H1 (cell line): ENCODE results near the gene ATF7IP. TPM values are rescaled to one million over a fixed set of nuclear protein-coding genes. Genes with fewer than 3 reads are reported as not detected.

Source experiments
- CTCF ChIA-PET: fragments of 300-600 bp; sonication (Branson Sonifier 250); formaldehyde crosslinking; loops from one replicate; lab custom pipeline; 2021; ENCODE audit not compliant: partially characterized antibody; lab: Charles Lee
- POLR2A ChIA-PET: fragments of 300-600 bp; sonication (Branson Sonifier 250); formaldehyde crosslinking; loops from one replicate; lab custom pipeline; 2021; ENCODE audit warnings: inconsistent platforms; ENCODE audit not compliant: partially characterized antibody; lab: Charles Lee
- DNase-seq, 2 experiments: peaks; one replicate each; pipeline versions ENCODE4 v3.0.0 to v3.0.0-alpha.2; 2010 to 2022; ENCODE audit warnings: low spot score in 2 of 2, low read depth in 1 of 2, mixed read lengths in 1 of 2
- FAIRE-seq: peaks from 2 replicates; lab custom pipeline; 2011; peaks lifted over from hg19 to GRCh38; lab: Jason Lieb, UNC
- H2AFZ ChIP-seq: 2 replicates; pipeline ENCODE4 v1.8.1; 2012; ENCODE audit warnings: low read length, inconsistent platforms
- H2AK5ac ChIP-seq: 2 replicates; pipeline ENCODE4 v1.6.1; 2013; ENCODE audit warnings: low read depth, low read length
- H2BK120ac ChIP-seq: replicated peaks from 2 replicates; pipeline ENCODE3; 2013; ENCODE audit warnings: low read depth, low read length, inconsistent platforms
- H2BK12ac ChIP-seq: 2 replicates; pipeline ENCODE4 v1.6.1; 2013; ENCODE audit warnings: low read depth, low read length
- H2BK15ac ChIP-seq: 2 replicates; pipeline ENCODE4 v1.6.1; 2013; ENCODE audit warnings: low read length
- H2BK20ac ChIP-seq: 2 replicates; pipeline ENCODE4 v1.6.1; 2013; ENCODE audit warnings: low read length
- H2BK5ac ChIP-seq: 2 replicates; pipeline ENCODE4 v1.6.1; 2013; ENCODE audit warnings: low read depth, low read length
- H3K14ac ChIP-seq: 2 replicates; pipeline ENCODE4 v1.6.1; 2013; ENCODE audit warnings: inconsistent platforms; ENCODE audit not compliant: insufficient read length
- H3K18ac ChIP-seq: 2 replicates; pipeline ENCODE4 v1.6.1; 2013; ENCODE audit warnings: low read length; ENCODE audit errors: extremely low read depth
- H3K23ac ChIP-seq: 2 replicates; pipeline ENCODE4 v1.6.1; 2013; ENCODE audit warnings: inconsistent platforms; ENCODE audit not compliant: insufficient read length
- H3K23me2 ChIP-seq: 2 replicates; pipeline ENCODE4 v1.6.1; 2013; ENCODE audit warnings: low read depth, low read length
- H3K27ac ChIP-seq: 2 replicates; pipeline ENCODE4 v1.6.1; 2011; ENCODE audit warnings: low read depth, low read length, inconsistent platforms
- H3K27me3 ChIP-seq, 4 experiments: replicated peaks in 1 of 4; 1 replicate in 1 of 4; 2 replicates in 3 of 4; pipeline versions ENCODE4 v1.6.1 to v1.8.1; 2011 to 2013; ENCODE audit warnings: low read length in 3 of 4, mild to moderate bottlenecking in 3 of 4, inconsistent platforms in 2 of 4, mixed read lengths in 2 of 4, moderate library complexity in 1 of 4; ENCODE audit not compliant: control insufficient read depth in 3 of 4, insufficient read depth in 3 of 4; ENCODE audit errors: extremely low read depth in 1 of 4
- H3K36me3 ChIP-seq, 4 experiments: 2 replicates each; pipeline versions ENCODE4 v1.6.1 to v1.8.1; 2011 to 2013; ENCODE audit warnings: mild to moderate bottlenecking in 4 of 4, low read length in 3 of 4, moderate library complexity in 2 of 4, control low read depth in 1 of 4, inconsistent platforms in 1 of 4; ENCODE audit not compliant: insufficient read depth in 4 of 4, control insufficient read depth in 2 of 4
- H3K4ac ChIP-seq: replicated peaks from 2 replicates; pipeline ENCODE3; 2013; ENCODE audit warnings: low read length, low read depth, mixed read lengths, inconsistent platforms; ENCODE audit not compliant: insufficient read length
- H3K4me1 ChIP-seq, 4 experiments: replicated peaks in 1 of 4; 1 replicate in 1 of 4; 2 replicates in 3 of 4; pipeline versions ENCODE4 v1.6.1 to v1.8.1; 2011 to 2013; ENCODE audit warnings: low read length in 3 of 4, inconsistent platforms in 2 of 4, mixed read lengths in 1 of 4; ENCODE audit not compliant: insufficient read depth in 4 of 4, control insufficient read depth in 3 of 4
- H3K4me2 ChIP-seq, 2 experiments: 2 replicates each; pipeline versions ENCODE4 v1.6.1 to v1.8.1; 2011 to 2013; ENCODE audit warnings: low read depth in 2 of 2, low read length in 2 of 2, control low read depth in 1 of 2, inconsistent platforms in 1 of 2, mild to moderate bottlenecking in 1 of 2; ENCODE audit not compliant: insufficient read depth in 1 of 2
- H3K4me3 ChIP-seq, 4 experiments: fragments of 200-600, 300-600 bp in 1 of 4; sonication (generic), shearing (Covaris generic), sonication (Bioruptor Twin) in 1 of 4; 2 replicates each; pipeline versions ENCODE4 v1.5.1 to v1.8.1; 2011 to 2016; ENCODE audit warnings: low read length in 4 of 4, low read depth in 3 of 4, control low read depth in 2 of 4, inconsistent platforms in 2 of 4, mild to moderate bottlenecking in 2 of 4, mixed read lengths in 1 of 4, moderate library complexity in 1 of 4; ENCODE audit not compliant: insufficient read depth in 2 of 4; ENCODE audit errors: extremely low read depth in 1 of 4
- H3K56ac ChIP-seq: replicated peaks from 2 replicates; pipeline ENCODE3; 2013; ENCODE audit warnings: low read depth, mild to moderate bottlenecking, mixed read lengths, low read length, inconsistent platforms; ENCODE audit not compliant: insufficient read length
- H3K79me1 ChIP-seq: 2 replicates; pipeline ENCODE4 v1.6.1; 2013; ENCODE audit warnings: low read depth, low read length, control low read depth
- H3K79me2 ChIP-seq, 2 experiments: 2 replicates each; pipeline versions ENCODE4 v1.6.1 to v1.8.1; 2012 to 2013; ENCODE audit warnings: low read length in 2 of 2, mild to moderate bottlenecking in 2 of 2, inconsistent platforms in 1 of 2; ENCODE audit not compliant: insufficient read depth in 2 of 2, control insufficient read depth in 1 of 2
- H3K9ac ChIP-seq, 4 experiments: replicated peaks in 1 of 4; 1 replicate in 1 of 4; 2 replicates in 3 of 4; pipeline versions ENCODE4 v1.6.1 to v1.8.1; 2011 to 2013; ENCODE audit warnings: low read depth in 3 of 4, low read length in 3 of 4, control low read depth in 2 of 4, mild to moderate bottlenecking in 2 of 4, moderate library complexity in 2 of 4, inconsistent platforms in 1 of 4; ENCODE audit errors: extremely low read depth in 1 of 4
- H3K9me3 ChIP-seq, 2 experiments: 2 replicates each; pipeline versions ENCODE4 v1.6.1 to v1.8.1; 2012 to 2013; ENCODE audit warnings: mild to moderate bottlenecking in 2 of 2, moderate library complexity in 2 of 2, control low read depth in 1 of 2, inconsistent platforms in 1 of 2, low read depth in 1 of 2, low read length in 1 of 2, mixed read lengths in 1 of 2; ENCODE audit not compliant: insufficient read depth in 2 of 2
- H4K20me1 ChIP-seq, 2 experiments: replicated peaks in 1 of 2; 2 replicates each; pipeline versions ENCODE3 to v1.8.1; 2011 to 2013; ENCODE audit warnings: inconsistent platforms in 2 of 2, low read length in 2 of 2, mild to moderate bottlenecking in 1 of 2; ENCODE audit not compliant: insufficient read depth in 2 of 2, control insufficient read depth in 1 of 2
- H4K5ac ChIP-seq: 2 replicates; pipeline ENCODE4 v1.6.1; 2013; ENCODE audit warnings: low read length, low read depth, mixed read lengths, inconsistent platforms; ENCODE audit not compliant: insufficient read length
- H4K8ac ChIP-seq: 2 replicates; pipeline ENCODE4 v1.8.0; 2013; ENCODE audit warnings: mild to moderate bottlenecking, moderate library complexity, low read length, inconsistent platforms; ENCODE audit not compliant: insufficient read depth; ENCODE audit errors: extremely low read depth
- H4K91ac ChIP-seq: replicated peaks from 2 replicates; pipeline ENCODE3; 2013; ENCODE audit warnings: low read length, mixed read lengths, inconsistent platforms; ENCODE audit not compliant: insufficient read length
- CBX8 ChIP-seq: fragments of 300-800, 300-1000 bp; sonication (generic); IDR thresholded peaks from 2 replicates; pipeline ENCODE4 v1.7.1; 2016; ENCODE audit warnings: low read depth, low read length, borderline replicate concordance
- CHD2 ChIP-seq: IDR thresholded peaks from 2 replicates; pipeline ENCODE4 v1.6.1; 2012; ENCODE audit warnings: low read length, improper control_type of control experiment
- GABPA ChIP-seq: IDR thresholded peaks from 2 replicates; pipeline ENCODE4 v1.6.1; 2011; ENCODE audit warnings: mild to moderate bottlenecking, low read length, moderate library complexity, borderline replicate concordance; ENCODE audit not compliant: insufficient read depth
- JUN ChIP-seq: IDR thresholded peaks from 2 replicates; pipeline ENCODE4 v1.6.1; 2011; ENCODE audit warnings: low read depth, mild to moderate bottlenecking, improper control_type of control experiment, low read length
- MAFK ChIP-seq: IDR thresholded peaks from 2 replicates; pipeline ENCODE4 v1.6.1; 2012; ENCODE audit warnings: low read depth, mild to moderate bottlenecking, improper control_type of control experiment, low read length
- NRF1 ChIP-seq: IDR thresholded peaks from 2 replicates; pipeline ENCODE4 v1.6.1; 2011; ENCODE audit warnings: mild to moderate bottlenecking, low read depth, low read length, improper control_type of control experiment
- POU5F1 ChIP-seq: IDR thresholded peaks from 2 replicates; pipeline ENCODE4 v1.6.1; 2011; ENCODE audit warnings: low read depth, mild to moderate bottlenecking, low read length, moderate library complexity
- polyA plus RNA-seq, 7 experiments: library from polyadenylated mRNA; depleted of rRNA in 3 of 7; stranded (reverse) in 5 of 7; unstranded in 2 of 7; fragments of >200 nt in 5 of 7; fragments of 200-250 nt in 2 of 7; gene quantifications; 1 replicate in 5 of 7; 2 replicates in 1 of 7; 4 replicates in 1 of 7; pipeline versions ENCODE4 v1.2.1 to v1.2.3, GENCODE V29; 2011 to 2013; ENCODE audit warnings: missing spikeins in 2 of 7, mixed read lengths in 2 of 7
- total RNA-seq: library from RNA; stranded (reverse); fragmentation: NEBNext Ultra II Directional; extraction: Animal tissue kit (Norgen Biotek cat#: 25700); gene quantifications from 2 replicates; pipeline ENCODE4 v1.2.1, GENCODE V29; 2021

Gene ATF7IP
- total and polyA plus RNA-seq, 2 of the 8 experiments (the other 6 are each of a cell fraction or from before 2014, with no cell fraction given) = 34.2 to 148 TPM

- Histone ChIP-seq H2BK20ac (no peak overlapping the region), H3K4me3 (no peak overlapping the region), H3K4me1 (peaks cover 0 to 3% (median 0%) of the 10 kb centered on the region in 4 experiments; a peak in 1 of 7 replicates), H3K23ac (no peak overlapping the region), H3K36me3 (peaks cover 6 to 55% (median 14%) of the 10 kb centered on the region in 4 experiments; a peak in 7 of 8 replicates), H3K79me2 (peaks cover 41 to 100% of the 10 kb centered on the region in 2 experiments), H3K18ac (no peak overlapping the region), H3K27ac (no peak overlapping the region), H2AFZ (no peak overlapping the region), H3K14ac (no peak overlapping the region), H4K91ac (no peak overlapping the region)
- FAIRE-seq = no peak
- no peak for DNase-seq
- POLR2A ChIA-PET = interaction anchor here (0.7 to 2.0 kb wide), 2 partner anchors 10 to 56 kb away, joined by 3 to 5 read pairs; no protein-coding TSS in a partner anchor
- no peak for TF ChIP-seq NRF1
- no peak for TF ChIP-seq CHD2
- no peak for TF ChIP-seq CBX8
- no peak for TF ChIP-seq JUN
- no peak for TF ChIP-seq GABPA
- no peak for TF ChIP-seq MAFK
- no peak for TF ChIP-seq POU5F1
- TF ChIP-seq, all 59 proteins: peak for 0
- Histone ChIP-seq H3K4ac (no peak overlapping the region), H3K27me3 (peaks cover 0 to 1% (median 0%) of the 10 kb centered on the region in 4 experiments; a peak in 1 of 7 replicates), H4K20me1 (peaks cover 0 to 7% of the 10 kb centered on the region in 2 experiments), H4K8ac (no peak overlapping the region), H2BK15ac (no peak overlapping the region), H3K56ac (no peak overlapping the region), H3K23me2 (no peaks in the 10 kb centered on the region), H3K9ac (no peak overlapping the region), H2BK120ac (no peak overlapping the region), H3K79me1 (no peaks in the 10 kb centered on the region; the same call in 1 of the 2 replicates), H3K4me2 (no peak overlapping the region), H2BK5ac (no peak overlapping the region), H4K5ac (no peak overlapping the region), H2BK12ac (no peak overlapping the region), H2AK5ac (no peak overlapping the region), H3K9me3 (no peaks in the 10 kb centered on the region)
- CTCF ChIA-PET = interaction anchor here (1.1 kb wide), 1 partner anchor 189 kb away, joined by 4 read pairs; no protein-coding TSS in a partner anchor
Measured at GRCh38 chr12:14426792-14427191, 61.3 kb downstream of the ATF7IP start.
